IPS-18a (cell line): ENCODE data around the gene PLEKHF1.
"Not testable (repeated sequence)": the region's sequence is repeated elsewhere in the genome, so short reads cannot be mapped to it uniquely, and the experiment has no call there.

Experiments
- H3K27ac ChIP-seq: one replicate; pipeline ENCODE4 v1.5.1; 2013; ENCODE audit warnings: low read length
- H3K27me3 ChIP-seq: one replicate; pipeline ENCODE4 v1.6.1; 2013; ENCODE audit warnings: mild to moderate bottlenecking, low read length; ENCODE audit not compliant: control insufficient read depth, insufficient read depth
- H3K36me3 ChIP-seq: one replicate; pipeline ENCODE4 v1.6.1; 2013; ENCODE audit warnings: low read depth, low read length; ENCODE audit not compliant: control insufficient read depth
- H3K4me1 ChIP-seq: one replicate; pipeline ENCODE4 v1.6.1; 2013; ENCODE audit warnings: low read depth, low read length; ENCODE audit not compliant: control insufficient read depth
- H3K4me3 ChIP-seq: one replicate; pipeline ENCODE4 v1.5.1; 2013; ENCODE audit warnings: low read length
- H3K9ac ChIP-seq: one replicate; pipeline ENCODE4 v1.6.1; 2013; ENCODE audit warnings: mild to moderate bottlenecking, low read length, moderate library complexity
- H3K9me3 ChIP-seq: one replicate; pipeline ENCODE4 v1.6.1; 2013; ENCODE audit warnings: low read depth, low read length; ENCODE audit not compliant: control insufficient read depth

The PLEKHF1 gene

DNA sequence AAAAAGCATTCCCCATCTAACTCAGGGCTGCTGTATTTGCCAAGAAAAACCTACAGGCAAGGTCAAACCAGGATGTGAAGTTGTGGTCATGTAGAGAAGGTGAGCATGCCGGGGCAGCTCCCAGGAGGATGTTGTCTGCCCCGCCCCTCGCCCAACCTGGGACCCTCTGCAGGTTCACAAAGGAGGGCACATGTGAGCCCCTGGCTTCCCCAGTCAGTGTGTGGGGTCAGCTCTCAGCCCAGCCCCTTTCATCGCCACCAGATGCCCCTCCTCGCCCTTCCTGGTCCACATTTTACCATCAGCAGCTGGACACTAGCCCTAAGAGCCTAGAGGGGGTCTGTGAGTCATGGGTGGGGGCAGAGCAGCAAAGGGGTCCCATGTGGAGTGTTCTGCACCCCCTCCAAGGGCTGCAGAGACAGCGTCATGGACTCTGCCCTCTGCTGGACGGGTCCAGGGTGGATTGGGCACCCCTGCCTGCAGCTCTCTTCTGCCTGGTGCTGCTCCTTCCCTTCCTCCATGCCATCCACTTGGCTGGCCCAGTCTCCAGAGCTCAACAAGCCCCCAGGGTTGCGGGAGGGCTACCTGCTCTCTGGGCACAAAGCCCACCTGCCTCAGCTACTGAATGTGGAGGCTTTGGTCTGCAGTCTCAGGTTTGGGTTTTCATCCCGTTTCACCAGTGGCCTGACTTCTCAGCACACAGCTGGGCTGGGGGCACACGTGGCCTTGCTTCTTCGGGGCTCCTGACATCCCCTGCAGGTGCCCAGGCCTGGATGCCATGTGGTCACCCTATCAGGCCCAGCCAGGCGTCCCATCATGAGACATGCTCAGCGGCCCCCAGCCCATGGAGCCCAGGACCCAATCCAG is 3.7 kb downstream of the PLEKHF1 start:
- Histone ChIP-seq H3K36me3 (no peaks in the 10 kb centered on the region), H3K4me1 (peaks cover 9% of the 10 kb centered on the region), H3K9ac (no peak overlapping the region), H3K27ac (no peak overlapping the region), H3K9me3 (no peaks in the 10 kb centered on the region), H3K27me3 (peaks cover 8% of the 10 kb centered on the region), H3K4me3 (no peak overlapping the region)

GRCh38 chr19:29670255-29670654 is 5.0 kb downstream of the PLEKHF1 start:
- Histone ChIP-seq H3K27ac (no peak overlapping the region), H3K9ac (no peak overlapping the region), H3K36me3 (peaks cover 7% of the 10 kb centered on the region), H3K27me3 (no peaks in the 10 kb centered on the region), H3K9me3 (no peaks in the 10 kb centered on the region), H3K4me3 (no peak overlapping the region), H3K4me1 (peaks cover 9% of the 10 kb centered on the region)

DNA sequence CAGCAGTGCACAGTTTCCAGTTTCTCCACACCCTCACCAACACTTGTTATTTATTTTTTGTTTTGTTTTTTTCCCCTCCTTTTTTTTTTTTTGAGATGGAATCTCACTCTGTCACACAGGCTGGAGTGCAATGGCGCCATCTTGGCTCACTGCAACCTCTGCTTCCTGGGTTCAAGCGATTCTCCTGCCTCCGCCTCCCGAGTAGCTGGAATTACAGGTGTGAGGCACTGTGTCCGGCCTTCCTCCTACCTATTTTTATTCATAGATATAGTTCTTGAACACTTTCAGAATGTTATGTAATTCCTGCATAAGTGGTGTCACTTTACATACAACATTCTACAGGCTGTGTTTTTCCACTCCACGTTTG is 5.7 kb downstream of the PLEKHF1 start:
- H3K9ac ChIP-seq, H3K27me3 ChIP-seq, H3K9me3 ChIP-seq, H3K4me3 ChIP-seq, H3K27ac ChIP-seq, H3K4me1 ChIP-seq: not testable (repeated sequence)
- peaks cover 11% of the 10 kb centered on the region for H3K36me3 ChIP-seq

GRCh38 chr19:29671393-29672160 is 6.3 kb downstream of the PLEKHF1 start:
- H3K4me1 ChIP-seq, result peaks cover 7% of the 10 kb centered on the region
- H3K27ac ChIP-seq, result no peak overlapping the region

GRCh38 chr19:29672319-29672932 is 7.2 kb downstream of the PLEKHF1 start:
- H3K27ac ChIP-seq, result no peak overlapping the region
- no peak overlapping the region for H3K4me3 ChIP-seq
- peaks cover under 1% of the 10 kb centered on the region for H3K4me1 ChIP-seq

More at GRCh38 chr19:29671393-29672160, 6.3 kb downstream of the PLEKHF1 start:
- no peaks in the 10 kb centered on the region for H3K9me3 ChIP-seq
- H3K36me3 ChIP-seq, result peaks cover 11% of the 10 kb centered on the region
- no peaks in the 10 kb centered on the region for H3K27me3 ChIP-seq
- no peak overlapping the region for H3K9ac ChIP-seq
- H3K4me3 ChIP-seq, result no peak overlapping the region

DNA sequence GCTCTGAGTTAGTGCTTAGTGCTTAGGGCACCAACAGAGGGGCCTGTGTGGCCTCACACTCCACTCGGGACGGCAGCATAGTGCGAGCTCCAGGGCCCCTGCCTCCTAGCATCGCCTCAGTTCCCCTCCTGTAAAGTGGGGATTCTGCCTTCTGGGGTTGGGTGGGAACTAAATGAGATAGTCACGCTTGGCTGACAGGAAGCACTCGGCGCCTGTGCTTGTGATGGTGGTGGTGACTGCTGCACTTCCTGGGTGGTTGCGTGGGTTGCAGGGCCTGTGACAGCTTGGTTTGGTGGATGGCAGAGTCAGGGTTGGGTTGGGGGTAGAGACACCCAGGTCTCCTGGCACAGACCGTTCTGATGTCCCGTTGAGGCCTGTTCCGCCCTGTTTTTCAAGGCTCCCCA is 7.7 kb downstream of the PLEKHF1 start:
- Histone ChIP-seq H3K27ac (no peak overlapping the region), H3K4me1 (no peaks in the 10 kb centered on the region), H3K9ac (no peak overlapping the region)

More at GRCh38 chr19:29672319-29672932, 7.2 kb downstream of the PLEKHF1 start:
- no peaks in the 10 kb centered on the region for H3K9me3 ChIP-seq
- H3K27me3 ChIP-seq, result no peaks in the 10 kb centered on the region
- H3K9ac ChIP-seq, result no peak overlapping the region
- H3K36me3 ChIP-seq, result peaks cover 11% of the 10 kb centered on the region

DNA sequence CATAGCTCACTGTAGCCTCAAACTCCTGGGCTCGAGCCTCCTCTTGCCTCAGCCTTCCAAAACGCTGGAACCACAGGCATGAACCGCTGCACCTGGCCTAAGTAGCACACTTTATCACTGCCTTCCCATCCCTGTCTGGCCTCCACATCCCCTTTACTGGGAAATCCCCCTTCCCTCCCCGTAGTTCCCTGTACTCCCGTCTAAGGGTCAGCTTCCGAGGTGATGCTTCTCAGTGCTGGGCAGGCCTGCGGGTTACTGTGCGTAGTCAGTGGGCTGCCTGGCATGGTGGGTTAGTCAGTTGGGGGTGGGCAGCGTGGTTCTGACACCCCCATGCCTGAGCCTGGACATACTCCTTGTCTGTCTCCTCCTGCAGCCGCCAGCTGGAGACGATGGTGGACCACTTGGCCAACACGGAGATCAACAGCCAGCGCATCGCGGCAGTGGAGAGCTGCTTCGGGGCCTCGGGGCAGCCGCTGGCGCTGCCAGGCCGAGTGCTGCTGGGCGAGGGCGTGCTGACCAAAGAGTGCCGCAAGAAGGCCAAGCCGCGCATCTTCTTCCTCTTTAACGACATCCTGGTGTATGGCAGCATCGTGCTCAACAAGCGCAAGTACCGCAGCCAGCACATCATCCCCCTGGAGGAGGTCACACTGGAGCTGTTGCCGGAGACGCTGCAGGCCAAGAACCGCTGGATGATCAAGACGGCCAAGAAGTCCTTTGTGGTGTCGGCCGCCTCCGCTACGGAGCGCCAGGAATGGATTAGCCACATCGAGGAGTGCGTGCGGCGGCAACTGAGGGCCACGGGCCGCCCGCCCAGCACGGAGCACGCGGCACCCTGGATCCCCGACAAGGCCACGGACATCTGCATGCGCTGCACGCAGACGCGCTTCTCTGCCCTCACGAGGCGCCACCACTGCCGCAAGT is 8.4 kb downstream of the PLEKHF1 start:
- Histone ChIP-seq H3K9me3 (no peaks in the 10 kb centered on the region), H3K36me3 (peaks cover 11% of the 10 kb centered on the region), H3K27ac (no peak overlapping the region), H3K9ac (no peak overlapping the region), H3K4me3 (no peak overlapping the region), H3K4me1 (no peaks in the 10 kb centered on the region), H3K27me3 (no peaks in the 10 kb centered on the region)

More for the DNA sequence above, 7.7 kb downstream of the PLEKHF1 start:
- Histone ChIP-seq H3K36me3 (peaks cover 11% of the 10 kb centered on the region), H3K27me3 (no peaks in the 10 kb centered on the region), H3K9me3 (no peaks in the 10 kb centered on the region), H3K4me3 (no peak overlapping the region)

GRCh38 chr19:29674374-29675119 is 9.3 kb downstream of the PLEKHF1 start:
- H3K4me1 ChIP-seq, result no peaks in the 10 kb centered on the region

GRCh38 chr19:29675120-29675649 is 9.9 kb downstream of the PLEKHF1 start:
- Histone ChIP-seq H3K4me3 (no peak overlapping the region), H3K36me3 (peaks cover 11% of the 10 kb centered on the region), H3K4me1 (no peaks in the 10 kb centered on the region), H3K9me3 (no peaks in the 10 kb centered on the region), H3K27ac (no peak overlapping the region), H3K9ac (no peak overlapping the region), H3K27me3 (no peaks in the 10 kb centered on the region)

More at GRCh38 chr19:29674374-29675119, 9.3 kb downstream of the PLEKHF1 start:
- Histone ChIP-seq H3K9ac (no peak overlapping the region), H3K27ac (no peak overlapping the region), H3K4me3 (no peak overlapping the region), H3K9me3 (no peaks in the 10 kb centered on the region), H3K27me3 (no peaks in the 10 kb centered on the region), H3K36me3 (peaks cover 11% of the 10 kb centered on the region)

DNA sequence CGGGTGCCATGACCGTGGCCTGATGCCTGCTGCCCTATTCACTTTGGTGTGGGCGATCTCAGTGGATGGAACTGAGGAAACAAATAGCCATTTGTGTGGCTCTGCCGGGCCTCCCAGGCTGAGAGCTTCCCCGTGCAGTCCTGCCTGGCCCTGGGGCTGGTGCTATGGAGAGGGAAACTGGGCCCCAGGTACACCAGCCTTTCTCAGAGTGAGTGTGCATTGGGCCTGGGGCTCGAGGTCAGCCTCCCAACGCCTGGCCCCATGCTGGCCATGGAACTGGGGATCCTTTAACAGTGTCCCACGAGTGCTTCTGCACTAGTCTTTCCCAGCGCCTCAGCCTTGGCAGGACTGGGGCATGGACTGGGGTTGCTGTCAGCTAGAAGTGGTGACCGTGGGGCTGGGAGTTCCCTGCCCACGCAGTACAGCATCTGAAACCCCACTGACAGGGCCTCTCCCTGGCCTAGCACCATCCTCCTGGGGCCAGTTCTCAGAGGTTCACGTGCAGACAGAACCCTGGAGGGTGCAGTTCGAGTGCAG is 10.5 kb downstream of the PLEKHF1 start:
- no peaks in the 10 kb centered on the region for H3K4me1 ChIP-seq
- peaks cover 11% of the 10 kb centered on the region for H3K36me3 ChIP-seq
- H3K27ac ChIP-seq, result no peak overlapping the region

More for the DNA sequence above, 10.5 kb downstream of the PLEKHF1 start:
- Histone ChIP-seq H3K9me3 (no peaks in the 10 kb centered on the region), H3K4me3 (no peak overlapping the region), H3K9ac (no peak overlapping the region), H3K27me3 (no peaks in the 10 kb centered on the region)
